H1 (cell line): ENCODE results near the gene ANKRD50. TPM values are rescaled to one million over a fixed set of nuclear protein-coding genes. Genes with fewer than 3 reads are reported as not detected.

Experiments
- CTCF ChIA-PET: fragments of 300-600 bp; sonication (Branson Sonifier 250); formaldehyde crosslinking; loops from one replicate; lab custom pipeline; 2021; ENCODE audit not compliant: partially characterized antibody; lab: Charles Lee
- POLR2A ChIA-PET: fragments of 300-600 bp; sonication (Branson Sonifier 250); formaldehyde crosslinking; loops from one replicate; lab custom pipeline; 2021; ENCODE audit warnings: inconsistent platforms; ENCODE audit not compliant: partially characterized antibody; lab: Charles Lee
- DNase-seq, 2 experiments: peaks; one replicate each; pipeline versions ENCODE4 v3.0.0 to v3.0.0-alpha.2; 2010 to 2022; ENCODE audit warnings: low spot score in 2 of 2, low read depth in 1 of 2, mixed read lengths in 1 of 2
- FAIRE-seq: peaks from 2 replicates; lab custom pipeline; 2011; peaks lifted over from hg19 to GRCh38; lab: Jason Lieb, UNC
- H2AFZ ChIP-seq: 2 replicates; pipeline ENCODE4 v1.8.1; 2012; ENCODE audit warnings: low read length, inconsistent platforms
- H2AK5ac ChIP-seq: 2 replicates; pipeline ENCODE4 v1.6.1; 2013; ENCODE audit warnings: low read depth, low read length
- H2BK120ac ChIP-seq: replicated peaks from 2 replicates; pipeline ENCODE3; 2013; ENCODE audit warnings: low read depth, low read length, inconsistent platforms
- H2BK12ac ChIP-seq: 2 replicates; pipeline ENCODE4 v1.6.1; 2013; ENCODE audit warnings: low read depth, low read length
- H2BK15ac ChIP-seq: 2 replicates; pipeline ENCODE4 v1.6.1; 2013; ENCODE audit warnings: low read length
- H2BK20ac ChIP-seq: 2 replicates; pipeline ENCODE4 v1.6.1; 2013; ENCODE audit warnings: low read length
- H2BK5ac ChIP-seq: 2 replicates; pipeline ENCODE4 v1.6.1; 2013; ENCODE audit warnings: low read depth, low read length
- H3K14ac ChIP-seq: 2 replicates; pipeline ENCODE4 v1.6.1; 2013; ENCODE audit warnings: inconsistent platforms; ENCODE audit not compliant: insufficient read length
- H3K18ac ChIP-seq: 2 replicates; pipeline ENCODE4 v1.6.1; 2013; ENCODE audit warnings: low read length; ENCODE audit errors: extremely low read depth
- H3K23ac ChIP-seq: 2 replicates; pipeline ENCODE4 v1.6.1; 2013; ENCODE audit warnings: inconsistent platforms; ENCODE audit not compliant: insufficient read length
- H3K23me2 ChIP-seq: 2 replicates; pipeline ENCODE4 v1.6.1; 2013; ENCODE audit warnings: low read depth, low read length
- H3K27ac ChIP-seq: 2 replicates; pipeline ENCODE4 v1.6.1; 2011; ENCODE audit warnings: low read depth, low read length, inconsistent platforms
- H3K27me3 ChIP-seq, 4 experiments: replicated peaks in 1 of 4; 1 replicate in 1 of 4; 2 replicates in 3 of 4; pipeline versions ENCODE4 v1.6.1 to v1.8.1; 2011 to 2013; ENCODE audit warnings: low read length in 3 of 4, mild to moderate bottlenecking in 3 of 4, inconsistent platforms in 2 of 4, mixed read lengths in 2 of 4, moderate library complexity in 1 of 4; ENCODE audit not compliant: control insufficient read depth in 3 of 4, insufficient read depth in 3 of 4; ENCODE audit errors: extremely low read depth in 1 of 4
- H3K36me3 ChIP-seq, 4 experiments: 2 replicates each; pipeline versions ENCODE4 v1.6.1 to v1.8.1; 2011 to 2013; ENCODE audit warnings: mild to moderate bottlenecking in 4 of 4, low read length in 3 of 4, moderate library complexity in 2 of 4, control low read depth in 1 of 4, inconsistent platforms in 1 of 4; ENCODE audit not compliant: insufficient read depth in 4 of 4, control insufficient read depth in 2 of 4
- H3K4ac ChIP-seq: replicated peaks from 2 replicates; pipeline ENCODE3; 2013; ENCODE audit warnings: low read length, low read depth, mixed read lengths, inconsistent platforms; ENCODE audit not compliant: insufficient read length
- H3K4me1 ChIP-seq, 4 experiments: replicated peaks in 1 of 4; 1 replicate in 1 of 4; 2 replicates in 3 of 4; pipeline versions ENCODE4 v1.6.1 to v1.8.1; 2011 to 2013; ENCODE audit warnings: low read length in 3 of 4, inconsistent platforms in 2 of 4, mixed read lengths in 1 of 4; ENCODE audit not compliant: insufficient read depth in 4 of 4, control insufficient read depth in 3 of 4
- H3K4me2 ChIP-seq, 2 experiments: 2 replicates each; pipeline versions ENCODE4 v1.6.1 to v1.8.1; 2011 to 2013; ENCODE audit warnings: low read depth in 2 of 2, low read length in 2 of 2, control low read depth in 1 of 2, inconsistent platforms in 1 of 2, mild to moderate bottlenecking in 1 of 2; ENCODE audit not compliant: insufficient read depth in 1 of 2
- H3K4me3 ChIP-seq, 4 experiments: fragments of 200-600, 300-600 bp in 1 of 4; sonication (generic), shearing (Covaris generic), sonication (Bioruptor Twin) in 1 of 4; 2 replicates each; pipeline versions ENCODE4 v1.5.1 to v1.8.1; 2011 to 2016; ENCODE audit warnings: low read length in 4 of 4, low read depth in 3 of 4, control low read depth in 2 of 4, inconsistent platforms in 2 of 4, mild to moderate bottlenecking in 2 of 4, mixed read lengths in 1 of 4, moderate library complexity in 1 of 4; ENCODE audit not compliant: insufficient read depth in 2 of 4; ENCODE audit errors: extremely low read depth in 1 of 4
- H3K56ac ChIP-seq: replicated peaks from 2 replicates; pipeline ENCODE3; 2013; ENCODE audit warnings: low read depth, mild to moderate bottlenecking, mixed read lengths, low read length, inconsistent platforms; ENCODE audit not compliant: insufficient read length
- H3K79me1 ChIP-seq: 2 replicates; pipeline ENCODE4 v1.6.1; 2013; ENCODE audit warnings: low read depth, low read length, control low read depth
- H3K79me2 ChIP-seq, 2 experiments: 2 replicates each; pipeline versions ENCODE4 v1.6.1 to v1.8.1; 2012 to 2013; ENCODE audit warnings: low read length in 2 of 2, mild to moderate bottlenecking in 2 of 2, inconsistent platforms in 1 of 2; ENCODE audit not compliant: insufficient read depth in 2 of 2, control insufficient read depth in 1 of 2
- H3K9ac ChIP-seq, 4 experiments: replicated peaks in 1 of 4; 1 replicate in 1 of 4; 2 replicates in 3 of 4; pipeline versions ENCODE4 v1.6.1 to v1.8.1; 2011 to 2013; ENCODE audit warnings: low read depth in 3 of 4, low read length in 3 of 4, control low read depth in 2 of 4, mild to moderate bottlenecking in 2 of 4, moderate library complexity in 2 of 4, inconsistent platforms in 1 of 4; ENCODE audit errors: extremely low read depth in 1 of 4
- H3K9me3 ChIP-seq, 2 experiments: 2 replicates each; pipeline versions ENCODE4 v1.6.1 to v1.8.1; 2012 to 2013; ENCODE audit warnings: mild to moderate bottlenecking in 2 of 2, moderate library complexity in 2 of 2, control low read depth in 1 of 2, inconsistent platforms in 1 of 2, low read depth in 1 of 2, low read length in 1 of 2, mixed read lengths in 1 of 2; ENCODE audit not compliant: insufficient read depth in 2 of 2
- H4K20me1 ChIP-seq, 2 experiments: replicated peaks in 1 of 2; 2 replicates each; pipeline versions ENCODE3 to v1.8.1; 2011 to 2013; ENCODE audit warnings: inconsistent platforms in 2 of 2, low read length in 2 of 2, mild to moderate bottlenecking in 1 of 2; ENCODE audit not compliant: insufficient read depth in 2 of 2, control insufficient read depth in 1 of 2
- H4K5ac ChIP-seq: 2 replicates; pipeline ENCODE4 v1.6.1; 2013; ENCODE audit warnings: low read length, low read depth, mixed read lengths, inconsistent platforms; ENCODE audit not compliant: insufficient read length
- H4K8ac ChIP-seq: 2 replicates; pipeline ENCODE4 v1.8.0; 2013; ENCODE audit warnings: mild to moderate bottlenecking, moderate library complexity, low read length, inconsistent platforms; ENCODE audit not compliant: insufficient read depth; ENCODE audit errors: extremely low read depth
- H4K91ac ChIP-seq: replicated peaks from 2 replicates; pipeline ENCODE3; 2013; ENCODE audit warnings: low read length, mixed read lengths, inconsistent platforms; ENCODE audit not compliant: insufficient read length
- CREB1 ChIP-seq: IDR thresholded peaks from 2 replicates; pipeline ENCODE4 v1.6.1; 2012; ENCODE audit warnings: inconsistent platforms
- JUN ChIP-seq: IDR thresholded peaks from 2 replicates; pipeline ENCODE4 v1.6.1; 2011; ENCODE audit warnings: low read depth, mild to moderate bottlenecking, improper control_type of control experiment, low read length
- KDM4A ChIP-seq: IDR thresholded peaks from one replicate; pipeline ENCODE4 v1.7.1; 2012; ENCODE audit warnings: low read depth, mild to moderate bottlenecking, moderate library complexity, low read length, inconsistent platforms; ENCODE audit not compliant: severe bottlenecking
- POU5F1 ChIP-seq: IDR thresholded peaks from 2 replicates; pipeline ENCODE4 v1.6.1; 2011; ENCODE audit warnings: low read depth, mild to moderate bottlenecking, low read length, moderate library complexity
- SAP30 ChIP-seq: fragments of 300-600 bp; sonication (generic); IDR thresholded peaks from 2 replicates; pipeline ENCODE4 v1.7.1; 2012; ENCODE audit warnings: low read length, moderate library complexity, mild to moderate bottlenecking, inconsistent platforms; ENCODE audit not compliant: insufficient read depth, insufficient replicate concordance
- TEAD4 ChIP-seq: IDR thresholded peaks from 2 replicates; pipeline ENCODE4 v1.6.1; 2012; ENCODE audit warnings: low read depth, low read length, inconsistent platforms, mixed read lengths
- WGBS, 2 experiments: shearing (Covaris generic) in 1 of 2; methylation state at CpG; one replicate each; pipeline versions ENCODE4 v1.1.6 to v1.1.7; 2013 to 2015; ENCODE audit warnings: low lambda C conversion rate in 2 of 2, mixed read lengths in 2 of 2, inconsistent platforms in 1 of 2, low coverage in 1 of 2, missing lambda C conversion rate in 1 of 2; ENCODE audit not compliant: insufficient replicate concordance in 2 of 2, insufficient coverage in 1 of 2, insufficient read length in 1 of 2; ENCODE audit errors: extremely low coverage in 1 of 2, missing lambda C conversion rate in 1 of 2; 5-methylcytosine and 5-hydroxymethylcytosine counted together
- polyA plus RNA-seq, 7 experiments: library from polyadenylated mRNA; depleted of rRNA in 3 of 7; stranded (reverse) in 5 of 7; unstranded in 2 of 7; fragments of >200 nt in 5 of 7; fragments of 200-250 nt in 2 of 7; gene quantifications; 1 replicate in 5 of 7; 2 replicates in 1 of 7; 4 replicates in 1 of 7; pipeline versions ENCODE4 v1.2.1 to v1.2.3, GENCODE V29; 2011 to 2013; ENCODE audit warnings: missing spikeins in 2 of 7, mixed read lengths in 2 of 7
- total RNA-seq: library from RNA; stranded (reverse); fragmentation: NEBNext Ultra II Directional; extraction: Animal tissue kit (Norgen Biotek cat#: 25700); gene quantifications from 2 replicates; pipeline ENCODE4 v1.2.1, GENCODE V29; 2021

The ANKRD50 gene
- total and polyA plus RNA-seq, 2 of the 8 experiments (the other 6 are each of a cell fraction or from before 2014, with no cell fraction given) = 8.5 to 25.0 TPM

DNA sequence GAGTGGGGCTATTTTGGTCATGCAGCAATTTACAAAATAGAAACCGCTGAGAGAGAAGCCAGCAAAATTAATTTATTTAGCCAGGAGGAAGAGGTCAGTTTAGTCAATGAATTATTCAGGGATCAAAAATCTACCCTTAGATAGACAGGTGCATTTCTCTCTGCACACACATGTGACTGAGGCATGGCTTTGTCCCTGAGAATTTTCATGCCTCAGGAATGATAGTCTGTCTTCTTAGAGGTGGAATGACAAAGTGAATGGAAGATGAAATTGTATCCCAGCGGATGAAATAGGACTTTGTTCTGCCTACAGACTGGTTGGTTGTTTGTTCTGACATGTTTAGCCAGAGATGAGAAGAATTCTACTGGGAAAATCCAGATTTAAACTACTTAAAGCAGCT, 46.0 kb downstream of the ANKRD50 start:
- Histone ChIP-seq H3K79me1 (peaks cover 2% of the 10 kb centered on the region; the same call in 1 of the 2 replicates), H4K5ac (no peak overlapping the region), H2BK15ac (no peak overlapping the region), H4K91ac (no peak overlapping the region), H3K23ac (no peak overlapping the region), H3K18ac (no peak overlapping the region), H3K27me3 (no peaks in the 10 kb centered on the region), H3K9me3 (no peaks in the 10 kb centered on the region), H2BK20ac (no peak overlapping the region), H3K14ac (no peak overlapping the region), H3K9ac (no peak overlapping the region), H3K23me2 (no peaks in the 10 kb centered on the region), H2AFZ (no peak overlapping the region), H3K27ac (no peak overlapping the region), H2BK5ac (no peak overlapping the region), H3K4ac (no peak overlapping the region), H3K36me3 (peaks cover 9 to 43% (median 25%) of the 10 kb centered on the region in 4 experiments; a peak in 7 of 8 replicates), H3K56ac (no peak overlapping the region), H4K20me1 (peaks cover 0 to 3% of the 10 kb centered on the region in 2 experiments), H4K8ac (no peak overlapping the region), H3K4me1 (no peaks in the 10 kb centered on the region), H3K4me2 (no peak overlapping the region), H2BK120ac (no peak overlapping the region), H2BK12ac (no peak overlapping the region), H3K4me3 (no peak overlapping the region), H3K79me2 (peaks cover 0 to 15% of the 10 kb centered on the region in 2 experiments; a peak in 3 of 4 replicates), H2AK5ac (no peak overlapping the region)
- no peak for DNase-seq
- 87% methylated on average over 2 of the region's 2 CpGs; no CpG with 5 or more reads in 1 of the 2 experiments for WGBS, 2 experiments
- CTCF ChIA-PET = interaction anchor here (0.7 kb wide), 1 partner anchor 19 kb away, joined by 3 read pairs; no protein-coding TSS in a partner anchor
- FAIRE-seq = no peak
- POLR2A ChIA-PET = no interaction called here
- TF ChIP-seq TEAD4 (no peak), JUN (no peak), CREB1 (no peak), KDM4A (no peak), SAP30 (no peak), POU5F1 (no peak)
